Activated CD4-positive, CD25-positive, alpha-beta regulatory T cell treated with anti-CD3 and anti-CD28 coated beads, Interleukin-2, amount 50 U/mL, for 72 hours (primary cell): Measurements from ENCODE around the gene PGAM2.

ENCODE experiments used
- DNase-seq: peaks from one replicate; pipeline ENCODE4 v3.0.0; 2021

PGAM2 gene

DNA sequence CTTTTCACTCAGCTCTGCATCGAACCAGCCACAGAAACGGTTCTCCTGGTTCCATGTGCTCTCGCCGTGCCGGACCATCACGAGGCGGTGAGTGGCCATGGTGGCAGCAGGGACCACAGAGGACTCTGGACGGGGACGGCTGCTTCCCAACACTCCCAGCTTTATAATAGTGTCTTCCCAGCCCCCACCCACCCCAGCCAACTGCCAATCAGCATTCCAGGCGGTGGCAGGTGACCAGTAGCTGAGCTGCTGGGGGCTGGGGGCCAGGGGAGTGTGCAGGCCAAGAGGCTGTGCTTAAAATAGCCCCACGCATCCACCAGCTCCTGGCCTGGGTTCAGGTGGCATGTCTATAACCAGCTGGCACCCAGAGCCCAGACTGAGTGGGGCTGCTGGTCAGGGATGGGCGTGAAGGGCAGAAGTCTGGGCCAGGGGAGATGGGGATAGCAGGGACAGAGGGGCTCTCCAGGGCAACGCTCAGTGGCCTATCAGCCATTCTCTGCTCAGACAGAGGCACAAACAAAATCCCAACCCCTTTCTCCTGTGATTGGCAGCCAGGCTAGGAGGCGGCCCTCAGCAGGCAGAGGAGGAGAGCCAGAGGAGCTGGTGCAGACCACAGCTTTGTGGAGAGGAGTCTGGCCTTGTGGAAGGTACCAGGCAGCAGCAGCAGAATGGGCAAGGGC is at the start of gene PGAM2:
Gene PGAM2 (minus strand): TSS at position 137 of the 680 bp plus-strand sequence. CDS start 38 bp downstream, at position 99.
- no peak for DNase-seq

DNA sequence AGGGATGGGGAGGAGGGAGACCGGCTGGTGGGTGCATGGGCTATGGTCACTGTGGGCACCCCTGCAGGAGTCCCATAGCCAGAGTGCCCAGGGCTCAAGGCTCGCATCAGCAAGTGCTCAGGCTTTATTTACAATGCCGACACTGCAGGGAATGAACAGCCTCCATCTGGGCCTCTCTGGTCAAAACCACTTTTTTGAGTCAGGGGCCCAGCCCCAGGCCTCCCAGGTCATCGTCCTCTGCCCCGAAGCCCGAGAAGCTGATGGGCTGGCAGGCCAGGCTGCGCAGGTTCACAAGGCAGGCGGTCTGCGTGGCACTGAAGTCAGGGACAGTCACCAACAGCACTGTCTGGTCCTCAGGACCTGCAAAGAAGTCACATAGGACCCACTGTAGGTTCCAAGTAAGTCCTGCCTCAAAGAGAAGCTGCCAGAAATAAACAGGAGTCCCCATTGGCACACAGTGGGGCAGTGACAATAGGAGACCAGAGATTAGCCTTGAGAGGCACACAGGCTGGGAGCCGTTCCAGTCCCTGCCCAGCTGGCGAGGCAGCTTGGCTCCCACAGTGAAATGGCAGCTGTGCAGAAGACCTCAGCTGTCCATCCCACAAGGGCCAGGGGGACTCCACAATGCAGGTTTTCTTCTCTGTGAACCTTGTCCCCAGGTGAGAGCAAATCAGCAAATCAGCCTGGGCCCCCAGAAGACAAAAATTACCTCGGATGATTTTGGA is 49.4 kb upstream of the PGAM2 start:
- DNase-seq, result no peak

DNA sequence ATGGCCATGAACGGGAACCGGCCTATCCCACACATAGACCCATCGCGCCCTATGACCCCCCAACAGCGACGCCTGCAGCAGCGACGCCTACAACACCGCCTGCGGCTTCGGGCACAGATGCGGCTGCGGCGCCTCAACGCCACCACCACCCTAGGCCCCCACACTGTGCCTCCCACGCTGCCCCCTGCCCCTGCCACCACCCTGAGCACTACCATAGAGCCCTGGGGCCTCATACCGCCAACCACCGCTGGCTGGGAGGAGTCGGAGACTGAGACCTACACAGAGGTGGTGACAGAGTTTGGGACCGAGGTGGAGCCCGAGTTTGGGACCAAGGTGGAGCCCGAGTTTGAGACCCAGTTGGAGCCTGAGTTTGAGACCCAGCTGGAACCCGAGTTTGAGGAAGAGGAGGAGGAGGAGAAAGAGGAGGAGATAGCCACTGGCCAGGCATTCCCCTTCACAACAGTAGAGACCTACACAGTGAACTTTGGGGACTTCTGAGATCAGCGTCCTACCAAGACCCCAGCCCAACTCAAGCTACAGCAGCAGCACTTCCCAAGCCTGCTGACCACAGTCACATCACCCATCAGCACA is 48.5 kb upstream of the PGAM2 start:
- DNase-seq, result no peak

DNA sequence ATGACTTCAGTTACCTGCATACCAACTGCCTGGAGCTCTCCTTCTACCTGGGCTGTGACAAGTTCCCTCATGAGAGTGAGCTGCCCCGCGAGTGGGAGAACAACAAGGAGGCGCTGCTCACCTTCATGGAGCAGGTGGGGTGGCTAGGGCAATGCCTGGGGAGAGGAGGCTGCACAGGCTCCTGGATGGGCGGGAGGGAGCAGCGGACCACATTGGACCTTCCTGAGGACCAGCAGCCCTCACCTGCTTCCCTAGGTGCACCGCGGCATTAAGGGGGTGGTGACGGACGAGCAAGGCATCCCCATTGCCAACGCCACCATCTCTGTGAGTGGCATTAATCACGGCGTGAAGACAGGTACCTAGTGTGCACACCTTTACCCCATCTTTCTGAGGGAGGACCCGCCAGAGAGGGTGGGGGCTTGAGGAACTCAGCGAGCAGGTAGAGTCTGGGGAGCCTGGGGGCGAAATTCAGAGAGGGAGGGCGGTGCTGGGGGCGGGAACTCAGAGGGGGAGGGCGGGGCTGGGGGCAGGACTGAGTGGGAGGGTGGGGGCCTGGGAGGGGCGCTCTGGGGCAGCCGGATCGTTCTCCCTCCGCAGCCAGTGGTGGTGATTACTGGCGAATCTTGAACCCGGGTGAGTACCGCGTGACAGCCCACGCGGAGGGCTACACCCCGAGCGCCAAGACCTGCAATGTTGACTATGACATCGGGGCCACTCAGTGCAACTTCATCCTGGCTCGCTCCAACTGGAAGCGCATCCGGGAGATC is 47.8 kb upstream of the PGAM2 start:
- no peak for DNase-seq

DNA sequence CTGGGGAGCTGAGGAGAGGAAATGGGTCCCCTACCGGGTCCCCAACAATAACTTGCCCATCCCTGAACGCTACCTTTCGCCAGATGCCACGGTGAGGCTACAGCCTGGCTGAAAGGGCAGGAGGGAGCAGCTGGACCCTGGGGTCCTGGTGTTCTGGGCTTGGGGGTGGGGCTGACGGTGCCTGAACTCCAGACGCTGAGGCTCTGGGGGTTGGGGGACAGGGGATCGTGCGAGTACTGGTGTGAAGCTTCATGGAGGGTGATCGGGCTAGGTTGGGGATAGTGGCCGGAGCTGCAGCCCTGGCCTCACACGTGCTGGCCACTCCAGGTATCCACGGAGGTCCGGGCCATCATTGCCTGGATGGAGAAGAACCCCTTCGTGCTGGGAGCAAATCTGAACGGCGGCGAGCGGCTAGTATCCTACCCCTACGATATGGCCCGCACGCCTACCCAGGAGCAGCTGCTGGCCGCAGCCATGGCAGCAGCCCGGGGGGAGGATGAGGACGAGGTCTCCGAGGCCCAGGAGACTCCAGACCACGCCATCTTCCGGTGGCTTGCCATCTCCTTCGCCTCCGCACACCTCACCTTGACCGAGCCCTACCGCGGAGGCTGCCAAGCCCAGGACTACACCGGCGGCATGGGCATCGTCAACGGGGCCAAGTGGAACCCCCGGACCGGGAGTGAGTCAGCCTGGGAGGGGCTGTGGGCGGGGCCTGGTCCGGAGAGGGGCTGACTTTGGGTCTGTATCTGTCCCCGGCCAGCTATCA is 47.0 kb upstream of the PGAM2 start:
- DNase-seq, result no peak

DNA sequence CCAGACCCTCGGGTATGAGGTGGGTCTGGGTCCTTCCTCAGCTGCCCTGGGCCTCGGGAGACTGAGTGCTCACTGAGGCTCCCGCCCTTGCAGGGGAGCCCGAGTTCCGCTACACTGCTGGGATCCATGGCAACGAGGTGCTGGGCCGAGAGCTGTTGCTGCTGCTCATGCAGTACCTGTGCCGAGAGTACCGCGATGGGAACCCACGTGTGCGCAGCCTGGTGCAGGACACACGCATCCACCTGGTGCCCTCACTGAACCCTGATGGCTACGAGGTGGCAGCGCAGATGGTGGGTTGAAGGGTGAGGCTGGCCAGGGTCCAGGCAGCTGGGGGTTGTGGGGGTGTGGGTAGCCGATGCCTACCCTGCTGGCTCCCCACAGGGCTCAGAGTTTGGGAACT is 46.4 kb upstream of the PGAM2 start:
- no peak for DNase-seq

DNA sequence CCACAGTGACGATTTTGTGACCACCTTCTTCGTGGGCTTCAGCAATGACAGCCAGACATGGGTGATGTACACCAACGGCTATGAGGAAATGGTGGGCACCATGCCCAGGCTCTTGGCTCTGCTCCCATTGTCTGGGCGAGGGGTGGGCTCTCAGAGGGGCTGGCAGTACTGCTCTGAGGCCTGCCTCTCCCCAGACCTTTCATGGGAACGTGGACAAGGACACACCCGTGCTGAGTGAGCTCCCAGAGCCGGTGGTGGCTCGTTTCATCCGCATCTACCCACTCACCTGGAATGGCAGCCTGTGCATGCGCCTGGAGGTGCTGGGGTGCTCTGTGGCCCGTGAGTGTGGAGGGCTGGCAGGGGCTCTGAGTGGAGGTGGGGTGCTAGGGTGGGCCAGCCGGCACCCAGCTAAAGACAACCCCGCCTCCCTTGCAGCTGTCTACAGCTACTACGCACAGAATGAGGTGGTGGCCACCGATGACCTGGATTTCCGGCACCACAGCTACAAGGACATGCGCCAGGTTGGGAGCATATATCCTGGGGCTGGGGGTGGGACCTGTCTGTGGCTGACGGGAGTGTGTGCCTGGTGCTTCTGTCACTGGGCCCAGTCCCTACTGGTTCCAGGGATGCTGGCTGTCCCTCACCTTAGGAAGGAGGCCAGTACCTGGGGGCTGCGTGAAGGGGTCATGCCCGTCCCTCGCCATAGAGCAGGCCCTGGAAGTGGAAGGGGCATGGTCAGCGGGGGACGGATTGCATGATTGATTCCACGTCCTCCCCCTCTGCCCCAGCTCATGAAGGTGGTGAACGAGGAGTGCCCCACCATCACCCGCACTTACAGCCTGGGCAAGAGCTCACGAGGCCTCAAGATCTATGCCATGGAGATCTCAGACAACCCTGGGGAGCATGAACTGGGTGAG is 45.6 kb upstream of the PGAM2 start:
- DNase-seq, result no peak

DNA sequence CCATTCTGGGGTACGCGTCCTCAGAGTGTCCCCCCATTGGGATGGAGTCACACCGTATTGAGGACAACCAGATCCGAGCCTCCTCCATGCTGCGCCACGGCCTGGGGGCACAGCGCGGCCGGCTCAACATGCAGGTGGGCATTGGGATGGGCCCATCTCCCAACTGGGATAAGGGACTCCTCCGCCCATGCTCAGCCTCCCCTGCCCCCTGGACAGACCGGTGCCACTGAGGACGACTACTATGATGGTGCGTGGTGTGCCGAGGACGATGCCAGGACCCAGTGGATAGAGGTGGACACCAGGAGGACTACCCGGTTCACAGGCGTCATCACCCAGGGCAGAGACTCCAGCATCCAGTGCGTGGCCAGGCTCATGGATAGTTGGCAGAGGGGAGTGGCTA is 44.6 kb upstream of the PGAM2 start:
- no peak for DNase-seq

DNA sequence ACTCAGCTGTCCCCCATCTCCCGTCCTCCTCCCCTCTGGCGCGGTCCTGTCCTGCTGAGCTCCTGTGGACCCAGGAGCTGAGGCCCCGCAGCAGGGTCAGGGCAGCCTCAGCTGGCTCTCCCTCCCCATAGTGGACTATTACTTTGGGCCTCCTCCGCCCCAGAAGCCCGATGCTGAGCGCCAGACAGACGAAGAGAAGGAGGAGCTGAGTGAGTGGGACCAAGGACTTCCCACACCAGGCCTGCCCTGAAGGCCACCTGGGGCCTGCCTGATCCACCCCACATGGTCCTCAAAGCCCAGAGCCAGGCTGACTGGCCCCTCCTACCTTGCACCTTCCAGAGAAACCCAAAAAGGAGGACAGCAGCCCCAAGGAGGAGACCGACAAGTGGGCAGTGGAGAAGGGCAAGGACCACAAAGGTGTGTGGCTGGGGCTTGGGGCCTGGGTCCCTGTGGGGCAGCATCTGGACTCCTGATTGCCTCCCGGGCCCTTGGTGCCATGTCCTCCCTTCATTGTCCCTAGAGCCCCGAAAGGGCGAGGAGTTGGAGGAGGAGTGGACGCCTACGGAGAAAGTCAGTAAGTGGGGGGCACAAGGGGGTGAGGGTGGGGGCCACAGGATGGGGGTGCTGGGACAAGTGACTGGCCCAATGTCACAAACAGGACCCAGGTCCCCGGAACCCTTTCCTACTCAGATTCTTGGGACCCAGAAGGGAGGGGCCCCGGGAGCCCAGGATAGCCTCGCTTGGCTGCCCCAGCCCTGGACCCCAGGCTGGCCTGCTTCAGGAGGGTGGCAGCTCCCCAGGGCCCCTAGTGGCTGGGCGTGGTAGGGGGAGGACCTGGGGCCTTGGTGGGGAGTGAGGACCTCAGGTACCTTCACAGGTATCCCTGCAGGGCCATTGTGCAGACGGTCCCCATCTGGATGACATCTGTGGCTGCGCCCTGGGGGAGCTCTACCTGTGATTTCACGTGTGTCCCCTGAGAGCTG is 43.7 kb upstream of the PGAM2 start:
- DNase-seq, result no peak

DNA sequence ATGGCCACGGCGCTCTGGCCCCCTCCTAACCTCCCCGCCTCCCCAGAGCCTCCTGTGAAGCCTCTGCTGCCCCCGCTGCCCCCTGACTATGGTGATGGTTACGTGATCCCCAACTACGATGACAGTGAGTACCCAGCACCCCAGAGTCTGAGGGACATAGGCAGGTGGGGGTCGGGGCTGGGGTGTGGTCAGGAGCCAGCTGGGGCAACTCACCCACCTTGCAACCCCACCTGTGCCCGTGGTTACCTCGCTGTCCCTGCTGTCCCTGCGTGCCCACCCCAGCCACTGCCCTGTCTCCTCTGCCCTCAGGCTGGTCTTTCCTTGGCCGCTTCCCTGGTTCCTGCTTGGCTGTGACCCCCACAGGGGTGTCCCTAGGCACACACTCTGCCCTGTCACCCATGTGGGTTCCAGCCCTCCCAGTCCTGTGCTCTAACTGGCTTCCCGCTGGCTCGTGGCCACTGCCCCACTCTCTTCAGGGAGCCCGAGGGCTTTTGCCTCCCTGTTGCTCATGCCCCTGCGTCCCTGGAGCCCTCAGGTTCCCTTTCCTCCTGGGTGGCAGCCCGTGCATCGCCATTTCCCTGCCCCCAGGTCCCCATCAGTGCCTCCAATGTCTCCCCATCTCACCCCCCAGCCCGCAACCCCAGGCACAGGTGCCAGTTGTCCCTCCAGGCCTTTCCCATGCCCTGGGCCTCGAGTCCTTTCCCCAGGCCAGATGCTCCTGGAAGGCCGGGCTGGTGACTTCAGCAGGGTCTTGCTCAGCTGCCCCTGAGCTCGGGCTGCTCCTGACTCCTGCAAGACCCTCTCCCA is 42.8 kb upstream of the PGAM2 start:
- DNase-seq, result no peak

DNA sequence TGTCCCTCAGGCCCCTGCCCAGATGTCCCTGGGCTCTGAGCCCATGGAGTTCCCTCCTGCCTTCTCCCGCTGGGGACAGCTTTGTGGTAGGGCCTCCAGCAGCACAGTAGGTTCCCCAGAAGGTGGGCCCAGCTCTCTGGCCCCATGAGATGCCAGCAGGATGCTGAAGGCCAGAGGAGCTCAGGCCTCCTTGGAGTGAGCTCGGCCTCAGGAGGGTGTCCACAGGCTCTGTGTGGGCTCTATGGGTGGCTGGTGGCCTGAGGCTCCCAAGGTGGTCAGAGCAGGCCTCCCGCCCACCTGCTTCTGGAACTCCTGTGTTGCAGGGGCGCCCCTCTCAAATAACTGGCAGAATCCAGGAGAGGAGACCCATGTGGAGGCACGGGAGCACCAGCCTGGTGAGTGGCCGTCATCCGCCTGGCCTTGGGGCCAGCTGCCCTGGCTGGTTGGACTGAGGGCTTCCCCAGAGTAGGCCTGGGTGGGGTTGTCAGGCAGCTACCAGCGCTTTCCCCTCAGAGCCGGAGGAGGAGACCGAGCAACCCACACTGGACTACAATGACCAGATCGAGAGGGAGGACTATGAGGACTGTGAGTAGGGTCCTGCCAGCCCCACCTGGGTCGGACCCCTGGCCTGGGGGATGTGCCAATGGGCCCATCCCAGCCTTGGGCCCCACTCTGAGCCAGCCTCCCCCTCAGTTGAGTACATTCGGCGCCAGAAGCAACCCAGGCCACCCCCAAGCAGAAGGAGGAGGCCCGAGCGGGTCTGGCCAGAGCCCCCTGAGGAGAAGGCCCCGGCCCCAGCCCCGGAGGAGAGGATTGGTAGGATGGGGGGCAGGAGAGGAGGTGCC is 42.0 kb upstream of the PGAM2 start:
- no peak for DNase-seq

DNA sequence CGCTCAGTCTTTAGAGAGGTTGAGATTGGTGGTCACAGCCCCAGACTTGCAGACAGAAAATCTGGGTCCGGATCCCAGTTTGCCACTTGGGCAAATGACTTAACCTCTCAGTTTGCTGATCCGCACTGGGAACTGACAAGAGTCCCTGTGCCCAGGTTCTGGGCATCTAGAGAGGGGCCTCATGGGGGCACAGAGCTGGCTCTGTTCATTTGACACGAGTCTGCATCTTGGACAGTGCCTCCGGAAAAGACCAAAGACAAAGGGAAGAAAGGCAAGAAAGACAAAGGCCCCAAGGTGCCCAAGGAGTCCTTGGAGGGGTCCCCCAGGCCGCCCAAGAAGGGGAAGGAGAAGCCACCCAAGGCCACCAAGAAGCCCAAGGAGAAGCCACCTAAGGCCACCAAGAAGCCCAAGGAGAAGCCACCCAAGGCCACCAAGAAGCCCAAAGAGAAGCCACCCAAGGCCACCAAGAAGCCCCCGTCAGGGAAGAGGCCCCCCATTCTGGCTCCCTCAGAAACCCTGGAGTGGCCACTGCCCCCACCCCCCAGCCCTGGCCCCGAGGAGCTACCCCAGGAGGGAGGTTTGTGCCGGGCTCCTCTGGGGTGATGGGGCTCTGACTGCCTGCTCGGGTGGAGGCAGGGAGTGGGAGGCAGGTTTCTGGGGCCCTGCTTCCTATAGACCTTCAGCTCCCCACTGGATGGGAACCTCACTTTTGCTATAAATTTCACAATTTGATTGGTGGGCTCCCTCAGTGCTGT is 41.1 kb upstream of the PGAM2 start:
- DNase-seq, result no peak

DNA sequence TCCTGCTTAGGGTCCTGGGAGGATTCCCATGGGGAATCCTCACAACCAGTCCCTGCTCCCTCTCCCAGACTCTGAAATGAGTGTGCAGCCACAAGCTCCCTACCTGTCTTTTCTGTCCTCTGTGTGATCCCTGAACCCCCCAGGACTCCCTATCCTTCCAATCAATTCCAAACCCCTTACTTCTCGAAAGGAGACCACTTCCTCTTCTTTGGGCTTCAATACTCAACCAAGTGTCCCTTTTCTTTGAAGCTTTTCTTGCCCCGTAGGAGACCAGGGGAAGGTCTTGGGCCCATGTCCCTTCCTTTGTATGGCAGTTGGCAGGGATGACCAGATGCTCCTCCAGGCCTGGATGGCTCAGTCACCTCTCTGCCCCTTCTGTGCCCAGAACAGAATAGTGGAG is 40.5 kb upstream of the PGAM2 start:
- DNase-seq, result no peak

DNA sequence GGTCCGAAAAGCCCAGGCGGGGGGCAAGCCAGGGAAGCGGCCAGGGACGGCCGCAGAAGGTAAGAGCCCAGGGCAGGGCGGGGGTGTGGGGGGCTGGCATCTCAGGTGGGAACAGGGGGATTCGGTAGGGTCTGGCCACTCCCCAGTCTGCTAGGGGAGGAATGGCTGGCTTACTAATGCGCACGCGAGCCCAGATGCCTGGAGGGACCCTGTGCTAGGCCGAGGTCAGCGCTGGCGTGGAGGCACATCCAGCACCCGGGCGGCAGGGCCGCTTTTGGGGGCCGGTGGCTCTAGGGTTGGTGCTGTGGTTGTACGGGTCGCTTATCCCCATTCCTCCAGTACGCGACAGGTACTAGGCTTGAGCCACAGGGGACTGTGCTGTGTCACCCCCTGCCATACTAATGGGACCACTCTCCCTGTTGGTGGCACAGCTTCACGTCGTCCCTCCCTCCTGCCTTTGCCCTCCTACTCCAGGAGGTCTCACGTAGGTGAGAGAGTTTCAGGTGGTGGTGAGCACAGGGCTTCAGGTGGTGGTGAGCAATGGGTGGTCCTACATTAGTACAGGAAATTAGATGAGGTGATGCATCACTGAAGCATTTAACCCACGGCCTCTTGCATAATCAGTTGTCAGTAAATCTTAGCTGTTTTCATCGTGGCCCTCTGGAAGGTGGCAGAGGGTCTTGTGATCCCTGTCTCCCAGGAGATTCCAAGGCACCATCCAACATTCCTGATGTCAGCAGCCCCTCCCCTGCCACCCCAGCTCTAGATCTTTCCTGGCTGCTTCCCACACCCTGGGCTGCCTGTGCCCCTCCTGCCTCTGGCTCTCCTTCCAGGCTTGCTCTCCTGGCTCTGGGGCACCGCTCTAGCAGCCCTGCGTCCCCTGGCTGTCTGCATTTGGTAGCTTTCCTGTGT is 39.7 kb upstream of the PGAM2 start:
- DNase-seq, result no peak

DNA sequence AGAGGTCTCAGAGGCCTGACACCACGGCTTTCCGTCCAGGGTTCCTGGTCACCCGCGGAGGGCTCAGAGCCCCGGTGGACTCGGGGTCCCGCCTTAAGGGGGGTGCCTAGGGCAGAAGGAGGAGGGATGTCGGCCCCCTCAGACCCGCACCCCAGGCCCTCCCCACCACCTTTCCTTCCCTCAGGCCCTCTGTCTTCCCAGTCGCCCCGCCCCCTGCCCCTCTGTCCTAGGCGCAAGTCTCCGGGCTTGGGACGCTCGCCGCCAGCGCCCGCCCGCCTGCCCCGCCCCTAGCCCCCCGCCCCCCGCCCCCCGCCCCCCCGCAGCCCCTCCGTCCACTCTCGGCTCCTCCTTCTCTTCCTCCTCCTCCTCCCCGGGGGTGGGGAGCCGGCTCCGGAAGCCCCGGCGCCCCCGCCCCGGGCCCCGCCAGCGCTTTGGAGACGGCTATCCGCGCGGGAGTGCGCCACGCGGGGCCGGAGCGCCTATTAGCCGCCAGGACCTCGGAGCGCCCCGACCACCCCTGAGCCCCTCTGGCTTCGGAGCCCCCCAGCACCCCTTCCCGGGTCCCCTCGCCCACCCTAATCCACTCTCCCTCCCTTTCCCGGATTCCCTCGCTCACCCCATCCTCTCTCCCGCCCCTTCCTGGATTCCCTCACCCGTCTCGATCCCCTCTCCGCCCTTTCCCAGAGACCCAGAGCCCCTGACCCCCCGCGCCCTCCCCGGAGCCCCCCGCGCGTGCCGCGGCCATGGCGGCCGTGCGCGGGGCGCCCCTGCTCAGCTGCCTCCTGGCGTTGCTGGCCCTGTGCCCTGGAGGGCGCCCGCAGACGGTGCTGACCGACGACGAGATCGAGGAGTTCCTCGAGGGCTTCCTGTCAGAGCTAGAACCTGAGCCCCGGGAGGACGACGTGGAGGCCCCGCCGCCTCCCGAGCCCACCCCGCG is 38.8 kb upstream of the PGAM2 start, which contains the start of gene AEBP1:
Gene AEBP1 (plus strand): TSS at position 423 of the 937 bp plus-strand sequence. CDS start 321 bp downstream, at position 744.
- DNase-seq, result no peak
